ENCODE measurements around the gene SPAG7. TPM values are rescaled to one million over a fixed set of nuclear protein-coding genes. Genes with fewer than 3 reads are reported as not detected.

The SPAG7 gene
- total RNA-seq, 1 experiment from 2014 or later, result 49.9 TPM

DNA sequence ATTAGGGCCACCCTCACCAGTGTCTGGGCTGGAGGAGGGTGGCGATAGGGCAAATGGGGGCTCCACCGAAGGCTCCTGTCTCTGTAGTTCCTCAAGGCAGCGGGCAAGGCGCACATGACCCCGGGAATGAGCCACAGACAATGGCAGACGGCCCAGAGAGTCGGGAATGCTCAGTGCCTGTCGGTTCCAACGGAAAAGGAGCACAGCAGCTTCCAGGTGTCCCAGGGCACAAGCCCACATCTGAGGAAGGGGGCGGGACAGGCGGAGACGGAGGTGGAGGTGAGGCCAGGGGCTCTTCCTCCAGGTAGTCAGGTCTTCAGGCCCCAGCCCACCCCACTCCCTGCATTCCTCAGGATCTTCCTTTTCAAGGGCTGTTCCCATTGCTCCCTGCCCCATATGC is 5.1 kb upstream of the SPAG7 start (continued):
- TF ChIP-seq REST (IDR thresholded peaks at IDR 0.05; ENCODE audit: low read depth), result no peak
- TF ChIP-seq CEBPB (IDR thresholded peaks at IDR 0.05; ENCODE audit: low read depth), result no peak
- TF ChIP-seq POLR2A (IDR thresholded peaks at IDR 0.05; ENCODE audit: borderline replicate concordance, extremely low read depth, insufficient read depth, insufficient read length), result no peak
- no peak for TF ChIP-seq ELF1 (IDR thresholded peaks at IDR 0.05; ENCODE audit: borderline replicate concordance, low read depth)
- no peak for TF ChIP-seq RAD21 (IDR thresholded peaks at IDR 0.05; ENCODE audit: low read depth)
- TF ChIP-seq, protein P1, sequence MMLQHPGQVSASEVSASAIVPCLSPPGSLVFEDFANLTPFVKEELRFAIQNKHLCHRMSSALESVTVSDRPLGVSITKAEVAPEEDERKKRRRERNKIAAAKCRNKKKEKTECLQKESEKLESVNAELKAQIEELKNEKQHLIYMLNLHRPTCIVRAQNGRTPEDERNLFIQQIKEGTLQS (IDR thresholded peaks at IDR 0.05), result no peak
- no peak for TF ChIP-seq EGR1 (IDR thresholded peaks at IDR 0.05; ENCODE audit: low read depth)
- no peak for TF ChIP-seq EZH2phosphoT487 (IDR thresholded peaks at IDR 0.05; ENCODE audit: borderline replicate concordance)
- no peak for TF ChIP-seq CBX3 (IDR thresholded peaks at IDR 0.05; ENCODE audit: low read depth)

DNA sequence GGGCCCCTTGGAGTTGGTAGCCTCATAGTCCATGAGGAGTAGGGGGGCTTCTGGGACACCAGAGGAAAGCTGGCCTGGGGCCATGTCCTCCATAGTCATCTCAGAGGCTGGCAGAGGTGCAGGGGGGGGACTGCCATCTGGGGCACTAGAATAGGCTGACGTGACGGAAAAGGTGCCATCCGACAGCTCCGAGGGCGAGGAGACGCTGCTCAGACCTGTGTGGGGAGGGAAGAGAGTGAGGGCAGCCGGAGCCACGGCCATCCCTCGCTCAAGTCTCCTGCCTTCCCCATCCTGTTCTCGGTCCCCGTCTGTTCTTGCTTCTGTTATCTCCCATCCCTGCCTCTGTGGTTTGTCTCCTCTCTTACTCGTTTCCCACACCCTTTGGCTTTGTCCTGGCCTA is 4.7 kb upstream of the SPAG7 start:
- H3K79me2 ChIP-seq (ENCODE audit: insufficient read depth, low read length), result peaks cover 5% of the 10 kb centered on the region; the same call in 1 of the 2 replicates
- ChIA-PET POLR2A (no interaction called here), CTCF (no interaction called here), RAD21 (ENCODE audit: low non-redundant PET in 1 of 2, low total read pairs in 2 of 2, uncharacterized antibody in 2 of 2, unreplicated experiment in 2 of 2) (no interaction called here)
- H3K9ac ChIP-seq (ENCODE audit: low read length), result no peak overlapping the region
- TF ChIP-seq ZBTB33 (IDR thresholded peaks at IDR 0.05; ENCODE audit: extremely low read depth, insufficient replicate concordance, low read length), result no peak
- peak; percentile 27 for TF ChIP-seq POLR2AphosphoS5 (IDR thresholded peaks at IDR 0.05; ENCODE audit: low read depth, low read length)
- no peak for TF ChIP-seq YY1 (IDR thresholded peaks at IDR 0.05; ENCODE audit: extremely low read depth, insufficient replicate concordance, low read depth, low read length)
- peaks cover 14 to 20% of the 10 kb centered on the region in 2 experiments for H3K4me1 ChIP-seq (ENCODE audit: control insufficient read depth in 1 of 2, insufficient read depth in 2 of 2, low read length in 2 of 2)
- no peaks in the 10 kb centered on the region for H4K20me1 ChIP-seq (ENCODE audit: insufficient read depth)
- DNase-seq (ENCODE audit: low read depth, low spot score), result no peak
- no peak overlapping the region for H3K4me2 ChIP-seq (ENCODE audit: low read length)
- no peak overlapping the region for H3K27ac ChIP-seq (ENCODE audit: low read depth, low read length)
- BruUV-seq (replicated peaks), result no TSS peak
- ATAC-seq, result no peak
- H3K9me3 ChIP-seq (ENCODE audit: control insufficient read depth in 1 of 2, insufficient read depth in 1 of 2, low read depth in 1 of 2, low read length in 2 of 2), result no peaks in the 10 kb centered on the region
- no peaks in the 10 kb centered on the region for H3K27me3 ChIP-seq (ENCODE audit: insufficient read depth, low read length)
- H3K4me3 ChIP-seq (replicated peaks in 1 of 2; ENCODE audit: low read depth in 1 of 2, low read length in 2 of 2), result no peak overlapping the region
- peaks cover 4 to 13% of the 10 kb centered on the region in 2 experiments; a peak in 2 of 4 replicates for H3K36me3 ChIP-seq (ENCODE audit: control insufficient read depth in 1 of 2, insufficient read depth in 2 of 2, low read length in 2 of 2)
- no peaks in the 10 kb centered on the region for H3K9me2 ChIP-seq (ENCODE audit: insufficient read depth)
- H2AFZ ChIP-seq (ENCODE audit: low read depth, low read length, poor library complexity, severe bottlenecking), result no peak overlapping the region
- intact Hi-C loops (cut with micrococcal nuclease), result no loop called here

Data from HCT116 (cell line).